SU-DHL-6 (cell line): ENCODE results near the gene TARS3.

Source experiments
- H2AFZ ChIP-seq: fragments of 200-600 bp; sonication (generic); 2 replicates; pipeline ENCODE4 v1.6.1; 2014; ENCODE audit warnings: low read depth, mild to moderate bottlenecking, moderate library complexity, mixed read lengths, antibody characterized with exemption, low read length; ENCODE audit not compliant: severe bottlenecking
- H3F3A ChIP-seq: fragments of 200-600 bp; shearing (Covaris generic); 2 replicates; pipeline ENCODE4 v1.6.0; 2016; ENCODE audit warnings: antibody characterized with exemption, mild to moderate bottlenecking; ENCODE audit not compliant: insufficient read depth
- H3K27ac ChIP-seq: fragments of 200-600 bp; sonication (generic); 2 replicates; pipeline ENCODE4 v1.5.1; 2016; ENCODE audit warnings: low read depth, mild to moderate bottlenecking, low read length, moderate library complexity, mixed read lengths
- H3K27me3 ChIP-seq: fragments of 200-600 bp; sonication (generic), shearing (Covaris generic); 2 replicates; pipeline ENCODE4 v1.6.0; 2014; ENCODE audit warnings: mild to moderate bottlenecking, low read length
- H3K36me3 ChIP-seq: fragments of 200-600 bp; sonication (generic); 2 replicates; pipeline ENCODE4 v1.6.1; 2014; ENCODE audit warnings: mild to moderate bottlenecking, low read length, mixed read lengths
- H3K4me2 ChIP-seq: fragments of 300-600, 200-600 bp; shearing (Covaris generic), sonication (generic); 2 replicates; pipeline ENCODE4 v1.6.0; 2014; ENCODE audit warnings: low read length, low read depth, mild to moderate bottlenecking; ENCODE audit not compliant: poor library complexity, severe bottlenecking
- H3K4me3 ChIP-seq: fragments of 200-600 bp; sonication (generic); 2 replicates; pipeline ENCODE4 v1.5.1; 2014; ENCODE audit warnings: antibody characterized with exemption, low read length, mild to moderate bottlenecking, mixed read lengths; ENCODE audit not compliant: insufficient read depth, poor library complexity, severe bottlenecking
- H3K79me2 ChIP-seq: fragments of 200-600 bp; sonication (generic); 2 replicates; pipeline ENCODE4 v1.6.1; 2014; ENCODE audit warnings: mild to moderate bottlenecking, low read length, moderate library complexity; ENCODE audit not compliant: insufficient read depth
- H3K9ac ChIP-seq: fragments of 200-600 bp; sonication (generic); 2 replicates; pipeline ENCODE4 v1.7.0; 2014; ENCODE audit warnings: mild to moderate bottlenecking, low read length
- H3K9me2 ChIP-seq: fragments of 200-600 bp; sonication (generic); replicated peaks from 2 replicates; pipeline ENCODE4 v1.6.1; 2014; ENCODE audit warnings: low read length; ENCODE audit not compliant: insufficient read depth
- H3K9me3 ChIP-seq: fragments of 200-600 bp; sonication (generic); 2 replicates; pipeline ENCODE4 v1.6.1; 2014; ENCODE audit warnings: low read length, mixed read lengths; ENCODE audit not compliant: insufficient read depth
- H4K20me1 ChIP-seq: fragments of 200-600 bp; sonication (generic); 2 replicates; pipeline ENCODE4 v1.6.1; 2014; ENCODE audit warnings: low read depth, mild to moderate bottlenecking, antibody characterized with exemption, low read length, moderate library complexity, mixed read lengths
- EZH2phosphoT487 ChIP-seq: fragments of 200-600 bp; sonication (generic), shearing (Covaris generic); conservative IDR thresholded peaks from 2 replicates; pipeline ENCODE4 v1.6.1; 2018; ENCODE audit warnings: mild to moderate bottlenecking, antibody characterized with exemption, low read length, moderate library complexity, mixed read lengths
- TF ChIP-seq, protein P1 (sequence below): fragments of 200-600 bp; sonication (generic); IDR thresholded peaks from one replicate; pipeline ENCODE4 v1.5.1; 2017; ENCODE audit warnings: antibody characterized with exemption, mild to moderate bottlenecking, low read length, moderate library complexity; ENCODE audit not compliant: insufficient read depth, poor library complexity, severe bottlenecking

TARS3 gene

GRCh38 chr15:101709466-101709865, 14.8 kb downstream of the TARS3 start:
- H3K27ac ChIP-seq = no peak overlapping the region
- H3K4me2 ChIP-seq = no peak overlapping the region
- no peaks in the 10 kb centered on the region for H3K27me3 ChIP-seq
- no peaks in the 10 kb centered on the region for H4K20me1 ChIP-seq
- no peaks in the 10 kb centered on the region for H3K9me3 ChIP-seq
- TF ChIP-seq, protein P1, sequence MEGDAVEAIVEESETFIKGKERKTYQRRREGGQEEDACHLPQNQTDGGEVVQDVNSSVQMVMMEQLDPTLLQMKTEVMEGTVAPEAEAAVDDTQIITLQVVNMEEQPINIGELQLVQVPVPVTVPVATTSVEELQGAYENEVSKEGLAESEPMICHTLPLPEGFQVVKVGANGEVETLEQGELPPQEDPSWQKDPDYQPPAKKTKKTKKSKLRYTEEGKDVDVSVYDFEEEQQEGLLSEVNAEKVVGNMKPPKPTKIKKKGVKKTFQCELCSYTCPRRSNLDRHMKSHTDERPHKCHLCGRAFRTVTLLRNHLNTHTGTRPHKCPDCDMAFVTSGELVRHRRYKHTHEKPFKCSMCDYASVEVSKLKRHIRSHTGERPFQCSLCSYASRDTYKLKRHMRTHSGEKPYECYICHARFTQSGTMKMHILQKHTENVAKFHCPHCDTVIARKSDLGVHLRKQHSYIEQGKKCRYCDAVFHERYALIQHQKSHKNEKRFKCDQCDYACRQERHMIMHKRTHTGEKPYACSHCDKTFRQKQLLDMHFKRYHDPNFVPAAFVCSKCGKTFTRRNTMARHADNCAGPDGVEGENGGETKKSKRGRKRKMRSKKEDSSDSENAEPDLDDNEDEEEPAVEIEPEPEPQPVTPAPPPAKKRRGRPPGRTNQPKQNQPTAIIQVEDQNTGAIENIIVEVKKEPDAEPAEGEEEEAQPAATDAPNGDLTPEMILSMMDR = no peak
- no peak for TF ChIP-seq EZH2phosphoT487
- H3K36me3 ChIP-seq = no peaks in the 10 kb centered on the region
- no peaks in the 10 kb centered on the region for H3K9me2 ChIP-seq
- no peak overlapping the region for H2AFZ ChIP-seq
- H3K4me3 ChIP-seq = no peak overlapping the region
- no peaks in the 10 kb centered on the region for H3F3A ChIP-seq
- no peaks in the 10 kb centered on the region for H3K79me2 ChIP-seq
- no peak overlapping the region for H3K9ac ChIP-seq

- Histone ChIP-seq H3K9ac (no peak overlapping the region), H3K27ac (no peak overlapping the region), H4K20me1 (no peaks in the 10 kb centered on the region), H3K27me3 (no peaks in the 10 kb centered on the region), H3K79me2 (no peaks in the 10 kb centered on the region), H3F3A (no peaks in the 10 kb centered on the region), H3K9me3 (no peaks in the 10 kb centered on the region), H2AFZ (no peak overlapping the region), H3K4me2 (no peak overlapping the region), H3K9me2 (no peaks in the 10 kb centered on the region), H3K4me3 (no peak overlapping the region), H3K36me3 (no peaks in the 10 kb centered on the region)
- TF ChIP-seq, protein P1 = no peak
- TF ChIP-seq EZH2phosphoT487 = no peak
Observed at GRCh38 chr15:101707983-101708382, 16.3 kb downstream of the TARS3 start.

DNA sequence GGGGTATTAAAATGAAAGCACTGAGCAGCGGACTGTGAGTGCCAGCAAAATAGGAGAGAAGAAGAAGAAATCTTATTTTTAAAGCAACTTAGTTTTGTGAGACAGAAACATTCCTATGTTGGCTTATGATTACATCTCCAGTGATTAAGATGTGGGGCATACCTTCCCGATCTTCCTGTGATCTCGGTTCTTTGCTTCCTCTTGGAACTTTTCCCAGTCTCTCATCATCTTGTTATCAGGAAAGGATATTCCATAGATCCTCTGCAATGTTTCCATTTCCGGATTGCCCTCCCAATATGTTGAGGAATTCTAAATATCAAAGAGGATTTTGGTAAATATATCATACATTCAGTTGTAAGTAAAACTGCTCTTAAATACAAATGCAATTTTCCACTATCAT, 22.2 kb downstream of the TARS3 start:
- Histone ChIP-seq H3K9me3 (no peaks in the 10 kb centered on the region), H3K27ac (no peak overlapping the region), H3K36me3 (no peaks in the 10 kb centered on the region), H3K9me2 (no peaks in the 10 kb centered on the region), H2AFZ (no peak overlapping the region), H3K4me2 (no peak overlapping the region), H3K9ac (no peak overlapping the region), H3K79me2 (no peaks in the 10 kb centered on the region), H3F3A (no peaks in the 10 kb centered on the region), H3K27me3 (no peaks in the 10 kb centered on the region), H4K20me1 (no peaks in the 10 kb centered on the region), H3K4me3 (no peak overlapping the region)
- TF ChIP-seq EZH2phosphoT487 = no peak

DNA sequence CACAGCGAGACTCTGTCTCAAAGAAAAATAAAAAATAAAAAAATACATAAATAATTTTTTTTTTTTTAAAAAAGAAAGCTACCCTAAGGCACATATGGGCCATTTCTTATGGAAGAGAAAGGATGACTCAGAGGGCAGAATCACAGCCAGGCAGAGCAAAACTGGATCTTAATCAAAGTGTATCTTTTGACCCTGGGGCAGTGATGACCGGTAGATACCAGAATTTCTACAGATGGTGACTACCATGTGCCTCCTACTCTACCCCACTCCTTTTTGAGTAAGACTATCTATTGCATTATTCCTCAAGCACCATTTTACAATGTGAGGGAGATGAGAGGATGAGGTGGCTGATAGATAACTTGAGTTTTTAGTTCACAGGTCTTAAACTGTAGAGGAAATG, 26.0 kb downstream of the TARS3 start:
- no peak for TF ChIP-seq EZH2phosphoT487
- TF ChIP-seq, protein P1 = no peak
- Histone ChIP-seq H3F3A (no peaks in the 10 kb centered on the region), H3K9ac (no peak overlapping the region), H4K20me1 (no peaks in the 10 kb centered on the region), H3K9me3 (no peaks in the 10 kb centered on the region), H2AFZ (no peak overlapping the region), H3K4me3 (no peak overlapping the region), H3K27me3 (no peaks in the 10 kb centered on the region), H3K9me2 (no peaks in the 10 kb centered on the region), H3K27ac (no peak overlapping the region), H3K36me3 (no peaks in the 10 kb centered on the region), H3K4me2 (no peak overlapping the region), H3K79me2 (no peaks in the 10 kb centered on the region)
